ENCODE measurements around the gene TSACC. TPM values are rescaled to one million over a fixed set of nuclear protein-coding genes. Genes with fewer than 3 reads are reported as not detected.

Gene TSACC
- total and polyA plus RNA-seq, 2 donors, result 0.27 to 0.71 TPM

GRCh38 chr1:156393095-156393494 lies 54.8 kb downstream of the TSACC start:
- H3K4me1 ChIP-seq (ENCODE audit: control insufficient read depth in 2 of 2, insufficient read depth in 2 of 2, low read length in 2 of 2), result no peaks in the 10 kb centered on the region
- peaks cover 26 to 66% of the 10 kb centered on the region in 2 donors for H3K27me3 ChIP-seq (ENCODE audit: control insufficient read depth in 2 of 2, insufficient read depth in 1 of 2, low read length in 1 of 2)
- no peak overlapping the region for H3K27ac ChIP-seq (ENCODE audit: low read depth in 1 of 2, low read length in 1 of 2)
- H3K36me3 ChIP-seq (ENCODE audit: control insufficient read depth in 2 of 2, insufficient read depth in 2 of 2, low read length in 1 of 2), result no peaks in the 10 kb centered on the region
- H3K4me3 ChIP-seq (ENCODE audit: low read length in 2 of 2), result no peak overlapping the region
- no peak for DNase-seq (ENCODE audit: low read depth in 6 of 9, low spot score in 9 of 9)
- no peaks in the 10 kb centered on the region for H3K9me3 ChIP-seq (ENCODE audit: control insufficient read depth in 2 of 2, insufficient read depth in 1 of 2, low read length in 1 of 2)

GRCh38 chr1:156394082-156394481 lies 55.8 kb downstream of the TSACC start:
- Histone ChIP-seq H3K9me3 (ENCODE audit: control insufficient read depth in 2 of 2, insufficient read depth in 1 of 2, low read length in 1 of 2) (no peaks in the 10 kb centered on the region), H3K27me3 (ENCODE audit: control insufficient read depth in 2 of 2, insufficient read depth in 1 of 2, low read length in 1 of 2) (peaks cover 16 to 56% of the 10 kb centered on the region in 2 donors), H3K4me3 (ENCODE audit: low read length in 2 of 2) (no peak overlapping the region), H3K27ac (ENCODE audit: low read depth in 1 of 2, low read length in 1 of 2) (no peak overlapping the region), H3K36me3 (ENCODE audit: control insufficient read depth in 2 of 2, insufficient read depth in 2 of 2, low read length in 1 of 2) (no peaks in the 10 kb centered on the region), H3K4me1 (ENCODE audit: control insufficient read depth in 2 of 2, insufficient read depth in 2 of 2, low read length in 2 of 2) (no peaks in the 10 kb centered on the region)
- 94% methylated on average over 9 of the region's 9 CpGs for WGBS
- DNase-seq (ENCODE audit: low read depth in 6 of 9, low spot score in 9 of 9), result no peak

- peaks cover 12 to 55% of the 10 kb centered on the region in 2 donors for H3K27me3 ChIP-seq (ENCODE audit: control insufficient read depth in 2 of 2, insufficient read depth in 1 of 2, low read length in 1 of 2)
- DNase-seq (ENCODE audit: low read depth in 6 of 9, low spot score in 9 of 9), result no peak
- H3K27ac ChIP-seq (ENCODE audit: low read depth in 1 of 2, low read length in 1 of 2), result no peak overlapping the region
- H3K9me3 ChIP-seq (ENCODE audit: control insufficient read depth in 2 of 2, insufficient read depth in 1 of 2, low read length in 1 of 2), result no peaks in the 10 kb centered on the region
- H3K36me3 ChIP-seq (ENCODE audit: control insufficient read depth in 2 of 2, insufficient read depth in 2 of 2, low read length in 1 of 2), result no peaks in the 10 kb centered on the region
- no peak overlapping the region for H3K4me3 ChIP-seq (ENCODE audit: low read length in 2 of 2)
- 63% methylated on average over 16 of the region's 16 CpGs for WGBS
- no peaks in the 10 kb centered on the region for H3K4me1 ChIP-seq (ENCODE audit: control insufficient read depth in 2 of 2, insufficient read depth in 2 of 2, low read length in 2 of 2)
These were observed 56.6 kb downstream of the TSACC start for GRCh38 chr1:156394835-156395461.

Other genes with a start within 250 kb of the TSACC start
- 51.6 TPM for gene LMNA, start 223.8 kb upstream of the TSACC start, total RNA-seq
- 68.3 TPM for gene LMNA, start 223.8 kb upstream of the TSACC start, polyA plus RNA-seq
- gene SEMA4A, start 184.9 kb upstream of the TSACC start, total RNA-seq, result 6.4 TPM
- gene SEMA4A, start 184.9 kb upstream of the TSACC start, polyA plus RNA-seq, result 14.8 TPM
- 8.8 TPM for gene SLC25A44, start 144.4 kb upstream of the TSACC start, total RNA-seq
- 10.7 TPM for gene SLC25A44, start 144.4 kb upstream of the TSACC start, polyA plus RNA-seq
- 56.8 TPM for gene PMF1, start 125.5 kb upstream of the TSACC start, total RNA-seq
- 67.4 TPM for gene PMF1, start 125.5 kb upstream of the TSACC start, polyA plus RNA-seq
- 0.66 TPM for gene BGLAP, start 96.3 kb upstream of the TSACC start, total RNA-seq
- gene BGLAP, start 96.3 kb upstream of the TSACC start, polyA plus RNA-seq, result 4.3 TPM
- gene PAQR6, start 90.5 kb upstream of the TSACC start, total RNA-seq, result 0.61 TPM
- gene PAQR6, start 90.5 kb upstream of the TSACC start, polyA plus RNA-seq, result 8.6 TPM
- 32.3 TPM for gene SMG5, start 55.7 kb upstream of the TSACC start, total RNA-seq
- 28.2 TPM for gene SMG5, start 55.7 kb upstream of the TSACC start, polyA plus RNA-seq
- gene TMEM79, start 54.2 kb upstream of the TSACC start, total RNA-seq, result 3.4 TPM
- 10.2 TPM for gene TMEM79, start 54.2 kb upstream of the TSACC start, polyA plus RNA-seq
- 20.3 TPM for gene GLMP, start 42.8 kb upstream of the TSACC start, total RNA-seq
- gene GLMP, start 42.8 kb upstream of the TSACC start, polyA plus RNA-seq, result 40.0 TPM
- not detected for gene VHLL, start 39.2 kb upstream of the TSACC start, total RNA-seq
- 0.09 TPM for gene VHLL, start 39.2 kb upstream of the TSACC start, polyA plus RNA-seq
- gene CCT3, start 234 bp upstream of the TSACC start, total RNA-seq, result 296 TPM
- 114 TPM for gene CCT3, start 234 bp upstream of the TSACC start, polyA plus RNA-seq
- gene RHBG, start 30.7 kb downstream of the TSACC start, total RNA-seq, result 0.05 TPM
- 0.37 TPM for gene RHBG, start 30.7 kb downstream of the TSACC start, polyA plus RNA-seq
- 8.3 TPM for gene MEF2D, start 162.2 kb downstream of the TSACC start, total RNA-seq
- gene MEF2D, start 162.2 kb downstream of the TSACC start, polyA plus RNA-seq, result 26.3 TPM
- gene IQGAP3, start 234.0 kb downstream of the TSACC start, total RNA-seq, result 2.5 TPM
- 1.0 TPM for gene IQGAP3, start 234.0 kb downstream of the TSACC start, polyA plus RNA-seq
- gene TTC24, start 241.2 kb downstream of the TSACC start, total RNA-seq, result 12.9 TPM
- gene TTC24, start 241.2 kb downstream of the TSACC start, polyA plus RNA-seq, result 13.4 TPM

All from thymus (tissue), 11 donors.